Keratinocyte (primary cell): ENCODE results near the gene CCDC38.

Source experiments
- CTCF ChIP-seq, 3 experiments: IDR thresholded peaks in 1 of 3; conservative IDR thresholded peaks in 1 of 3; optimal IDR thresholded peaks in 1 of 3; 2 replicates in 2 of 3; 3 replicates in 1 of 3; pipeline versions ENCODE3 to v1.5.1; 2011; ENCODE audit warnings: low read length in 3 of 3, mild to moderate bottlenecking in 3 of 3, moderate library complexity in 2 of 3, control low read depth in 1 of 3, inconsistent platforms in 1 of 3; ENCODE audit not compliant: insufficient read depth in 2 of 3; ENCODE audit errors: extremely low read depth in 1 of 3
- EZH2 ChIP-seq: IDR thresholded peaks from one replicate; pipeline ENCODE4 v1.6.1; 2012; ENCODE audit warnings: inconsistent platforms, mild to moderate bottlenecking, low read length, moderate library complexity

GRCh38 chr12:95837240-95838038, 105.0 kb downstream of the CCDC38 start:
- no peak for TF ChIP-seq CTCF (optimal IDR thresholded peaks at IDR 0.05 in 1 of 3, IDR thresholded peaks at IDR 0.05 in 1 of 3, conservative IDR thresholded peaks at IDR 0.05 in 1 of 3; ENCODE audit: extremely low read depth in 1 of 3, insufficient read depth in 2 of 3, low read length in 3 of 3)
- no peak for TF ChIP-seq EZH2
